WI38 (cell line): ENCODE measurements around the gene TMEM203.

ENCODE experiments used
- H3K4me3 ChIP-seq: 2 replicates; pipeline ENCODE4 v1.5.1; 2011; ENCODE audit warnings: low read depth, mild to moderate bottlenecking, control low read depth, low read length
- TF ChIP-seq, protein P1 (sequence below): IDR thresholded peaks from 2 replicates; pipeline ENCODE4 v1.5.1; 2012; ENCODE audit warnings: low read depth, mild to moderate bottlenecking, control low read depth, low read length

TMEM203 gene

DNA sequence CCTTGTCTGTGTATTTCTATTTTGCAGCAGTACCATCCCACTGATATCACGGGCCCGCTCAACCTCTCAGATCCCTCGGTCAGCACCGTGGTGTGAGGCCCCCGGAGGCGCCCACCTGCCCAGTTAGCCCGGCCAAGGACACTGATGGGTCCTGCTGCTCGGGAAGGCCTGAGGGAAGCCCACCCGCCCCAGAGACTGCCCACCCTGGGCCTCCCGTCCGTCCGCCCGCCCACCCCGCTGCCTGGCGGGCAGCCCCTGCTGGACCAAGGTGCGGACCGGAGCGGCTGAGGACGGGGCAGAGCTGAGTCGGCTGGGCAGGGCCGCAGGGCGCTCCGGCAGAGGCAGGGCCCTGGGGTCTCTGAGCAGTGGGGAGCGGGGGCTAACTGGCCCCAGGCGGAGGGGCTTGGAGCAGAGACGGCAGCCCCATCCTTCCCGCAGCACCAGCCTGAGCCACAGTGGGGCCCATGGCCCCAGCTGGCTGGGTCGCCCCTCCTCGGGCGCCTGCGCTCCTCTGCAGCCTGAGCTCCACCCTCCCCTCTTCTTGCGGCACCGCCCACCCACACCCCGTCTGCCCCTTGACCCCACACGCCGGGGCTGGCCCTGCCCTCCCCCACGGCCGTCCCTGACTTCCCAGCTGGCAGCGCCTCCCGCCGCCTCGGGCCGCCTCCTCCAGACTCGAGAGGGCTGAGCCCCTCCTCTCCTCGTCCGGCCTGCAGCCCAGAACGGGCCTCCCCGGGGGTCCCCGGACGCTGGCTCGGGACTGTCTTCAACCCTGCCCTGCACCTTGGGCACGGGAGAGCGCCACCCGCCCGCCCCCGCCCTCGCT, 37.5 kb downstream of the TMEM203 start:
- TF ChIP-seq, protein P1, sequence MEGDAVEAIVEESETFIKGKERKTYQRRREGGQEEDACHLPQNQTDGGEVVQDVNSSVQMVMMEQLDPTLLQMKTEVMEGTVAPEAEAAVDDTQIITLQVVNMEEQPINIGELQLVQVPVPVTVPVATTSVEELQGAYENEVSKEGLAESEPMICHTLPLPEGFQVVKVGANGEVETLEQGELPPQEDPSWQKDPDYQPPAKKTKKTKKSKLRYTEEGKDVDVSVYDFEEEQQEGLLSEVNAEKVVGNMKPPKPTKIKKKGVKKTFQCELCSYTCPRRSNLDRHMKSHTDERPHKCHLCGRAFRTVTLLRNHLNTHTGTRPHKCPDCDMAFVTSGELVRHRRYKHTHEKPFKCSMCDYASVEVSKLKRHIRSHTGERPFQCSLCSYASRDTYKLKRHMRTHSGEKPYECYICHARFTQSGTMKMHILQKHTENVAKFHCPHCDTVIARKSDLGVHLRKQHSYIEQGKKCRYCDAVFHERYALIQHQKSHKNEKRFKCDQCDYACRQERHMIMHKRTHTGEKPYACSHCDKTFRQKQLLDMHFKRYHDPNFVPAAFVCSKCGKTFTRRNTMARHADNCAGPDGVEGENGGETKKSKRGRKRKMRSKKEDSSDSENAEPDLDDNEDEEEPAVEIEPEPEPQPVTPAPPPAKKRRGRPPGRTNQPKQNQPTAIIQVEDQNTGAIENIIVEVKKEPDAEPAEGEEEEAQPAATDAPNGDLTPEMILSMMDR = no peak
- no peak overlapping the region for H3K4me3 ChIP-seq

- TF ChIP-seq, protein P1 = no peak
- H3K4me3 ChIP-seq = no peak overlapping the region
Measured at GRCh38 chr9:137167277-137167746, 38.1 kb downstream of the TMEM203 start.

DNA sequence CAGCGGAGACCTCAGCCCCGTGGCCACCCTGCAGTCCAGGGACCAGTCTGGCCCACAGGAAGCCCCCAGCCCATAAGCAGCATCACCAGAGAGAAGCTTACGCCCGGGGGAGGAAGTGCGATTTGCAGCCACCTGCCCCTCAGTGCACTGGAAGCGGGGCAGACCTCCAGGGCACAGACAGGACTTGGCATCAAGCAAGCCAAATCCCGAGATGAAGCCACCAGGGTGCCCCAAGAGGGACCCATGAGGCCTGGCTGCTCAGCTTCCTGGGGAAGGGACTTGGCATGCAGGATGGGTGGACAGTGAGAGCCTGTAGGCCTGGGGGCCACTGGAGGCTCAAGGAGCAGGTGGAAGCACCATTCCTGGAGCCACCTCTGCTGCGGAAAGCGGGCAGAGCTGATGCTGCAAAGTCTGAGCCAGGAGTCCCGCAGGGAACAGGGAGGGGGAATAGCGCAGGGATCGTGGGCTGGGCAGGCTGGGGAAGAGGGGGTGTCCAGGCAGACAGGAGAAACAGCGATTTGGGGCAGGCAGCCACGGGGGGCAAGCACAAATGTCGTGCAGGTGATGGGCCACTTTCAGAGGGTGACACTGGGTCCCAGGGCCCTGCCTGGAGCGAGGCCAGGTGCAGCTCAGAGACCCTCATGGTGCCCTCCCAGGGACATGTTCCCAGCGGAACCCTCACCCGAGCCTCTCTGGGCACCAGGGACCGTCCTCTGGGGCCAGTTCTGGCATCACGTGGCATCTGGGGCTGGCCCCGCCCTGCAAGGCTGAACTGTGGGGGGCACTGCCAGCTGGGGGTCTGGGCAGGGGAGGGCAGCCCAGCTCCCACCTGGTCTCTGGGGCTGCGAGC, 38.8 kb downstream of the TMEM203 start:
- H3K4me3 ChIP-seq = no peak overlapping the region
- TF ChIP-seq, protein P1 = no peak

- TF ChIP-seq, protein P1 = no peak
- no peak overlapping the region for H3K4me3 ChIP-seq
Measured at GRCh38 chr9:137165250-137165836, 40.1 kb downstream of the TMEM203 start.

GRCh38 chr9:137164370-137165249, 40.8 kb downstream of the TMEM203 start:
- TF ChIP-seq, protein P1 = no peak
- no peak overlapping the region for H3K4me3 ChIP-seq

DNA sequence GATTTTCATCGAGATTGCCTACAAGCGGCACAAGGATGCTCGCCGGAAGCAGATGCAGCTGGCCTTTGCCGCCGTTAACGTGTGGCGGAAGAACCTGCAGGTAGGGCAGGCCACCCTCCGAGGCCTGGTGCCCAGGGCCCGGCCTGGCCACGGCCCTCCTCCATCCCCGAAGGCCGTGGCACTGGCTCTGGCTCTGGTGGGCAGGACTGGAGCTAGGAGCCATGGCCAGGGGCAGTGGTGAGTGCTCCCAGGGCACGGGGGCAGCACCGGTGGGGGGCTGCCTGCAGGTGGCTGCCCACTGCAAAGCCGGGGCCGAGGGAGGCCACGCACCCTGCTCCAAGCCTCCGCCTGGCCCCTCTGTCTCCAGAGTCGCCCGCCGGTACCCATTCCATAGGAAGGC, 41.6 kb downstream of the TMEM203 start:
- H3K4me3 ChIP-seq = no peak overlapping the region
- TF ChIP-seq, protein P1 = no peak
